Measurements from ENCODE around the gene CAAP1. TPM values are rescaled to one million over a fixed set of nuclear protein-coding genes. Genes with fewer than 3 reads are reported as not detected.

Gene CAAP1
- total and polyA plus RNA-seq, 10 of the 15 experiments (the other 5 are each of a cell fraction or from before 2014, with no cell fraction given) = 11.0 to 27.5 (median 20.5) TPM

DNA sequence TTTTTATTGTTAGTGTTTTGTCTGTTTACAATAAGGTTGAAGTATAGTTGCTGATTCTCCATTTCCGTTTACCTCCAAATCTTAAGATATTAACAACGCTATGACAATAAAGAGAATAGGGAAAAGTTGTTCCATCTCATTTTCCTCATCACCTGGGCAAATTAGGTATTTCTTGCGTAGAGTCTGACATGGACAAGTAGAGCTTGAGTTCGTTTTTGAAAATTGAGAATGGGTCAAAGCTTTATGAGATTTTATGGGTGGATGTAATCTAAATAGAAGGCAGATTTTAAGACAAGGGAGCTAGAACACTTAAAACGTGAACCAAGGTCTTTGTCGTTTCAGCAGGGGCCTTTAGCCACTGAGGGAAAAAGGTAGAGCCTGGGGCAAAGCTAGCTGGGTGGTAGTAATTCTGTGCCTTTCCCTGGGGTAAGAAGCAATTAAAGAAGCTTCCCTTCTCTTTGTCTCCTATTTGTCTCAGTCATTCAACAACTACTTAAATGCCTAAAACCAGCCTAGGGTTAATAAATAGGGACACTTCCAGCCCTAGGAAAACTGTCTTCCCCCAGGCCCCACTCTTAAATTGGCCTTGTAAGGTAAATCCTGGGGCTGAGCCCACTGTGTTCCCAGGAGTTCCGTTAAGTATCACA, 551 bp upstream of the CAAP1 start:
- no peaks in the 10 kb centered on the region for H3K36me3 ChIP-seq (ENCODE audit: control insufficient read depth in 2 of 2, insufficient read depth in 2 of 2, low read length in 1 of 2)
- ChIA-PET SMC1A (ENCODE audit: uncharacterized antibody, unreplicated experiment) (interaction anchor here (1.0 to 2.4 kb wide), 3 partner anchors 18 to 62 kb away, joined by 3 to 7 read pairs (median 7); partner anchors contain the start of gene IFT74), POLR2A (interaction anchor here (0.6 to 3.5 kb wide), 7 partner anchors 35 to 118 kb away, joined by 3 to 20 read pairs (median 3); partner anchors contain the start of genes IFT74 and PLAA), RAD21 (ENCODE audit: unreplicated experiment) (interaction anchor here (1.6 kb wide), 1 partner anchor 62 kb away, joined by 4 read pairs; no protein-coding TSS in a partner anchor), CTCF (interaction anchor here (1.4 to 2.5 kb wide), 2 partner anchors 62 to 384 kb away, joined by 3 to 10 read pairs; no protein-coding TSS in a partner anchor)
- 20% methylated on average over 7 of the region's 7 CpGs for WGBS (ENCODE audit: insufficient coverage, insufficient replicate concordance, low lambda C conversion rate, missing lambda C conversion rate)
- TF ChIP-seq KDM1A (IDR thresholded peaks at IDR 0.05; ENCODE audit: borderline replicate concordance) = no peak
- no peak for TF ChIP-seq GABPA (IDR thresholded peaks at IDR 0.05; ENCODE audit: low read depth)
- no peak for TF ChIP-seq IKZF1 (conservative IDR thresholded peaks at IDR 0.05)
- TF ChIP-seq NFIC (IDR thresholded peaks at IDR 0.05; ENCODE audit: low read depth, low read length) = no peak
- peak; percentile 61; the same call in 1 of the 2 replicates for TF ChIP-seq MTA3 (IDR thresholded peaks at IDR 0.05; ENCODE audit: borderline replicate concordance, low read length)
- TF ChIP-seq RFX5 (IDR thresholded peaks at IDR 0.05; ENCODE audit: low read depth, low read length) = no peak
- TF ChIP-seq ATF7 (IDR thresholded peaks at IDR 0.05; ENCODE audit: low read depth) = no peak; the same call in 1 of the 2 replicates
- TF ChIP-seq SPI1 (IDR thresholded peaks at IDR 0.05; ENCODE audit: borderline replicate concordance, insufficient read depth, low read depth, low read length) = no peak
- TF ChIP-seq, protein P1, sequence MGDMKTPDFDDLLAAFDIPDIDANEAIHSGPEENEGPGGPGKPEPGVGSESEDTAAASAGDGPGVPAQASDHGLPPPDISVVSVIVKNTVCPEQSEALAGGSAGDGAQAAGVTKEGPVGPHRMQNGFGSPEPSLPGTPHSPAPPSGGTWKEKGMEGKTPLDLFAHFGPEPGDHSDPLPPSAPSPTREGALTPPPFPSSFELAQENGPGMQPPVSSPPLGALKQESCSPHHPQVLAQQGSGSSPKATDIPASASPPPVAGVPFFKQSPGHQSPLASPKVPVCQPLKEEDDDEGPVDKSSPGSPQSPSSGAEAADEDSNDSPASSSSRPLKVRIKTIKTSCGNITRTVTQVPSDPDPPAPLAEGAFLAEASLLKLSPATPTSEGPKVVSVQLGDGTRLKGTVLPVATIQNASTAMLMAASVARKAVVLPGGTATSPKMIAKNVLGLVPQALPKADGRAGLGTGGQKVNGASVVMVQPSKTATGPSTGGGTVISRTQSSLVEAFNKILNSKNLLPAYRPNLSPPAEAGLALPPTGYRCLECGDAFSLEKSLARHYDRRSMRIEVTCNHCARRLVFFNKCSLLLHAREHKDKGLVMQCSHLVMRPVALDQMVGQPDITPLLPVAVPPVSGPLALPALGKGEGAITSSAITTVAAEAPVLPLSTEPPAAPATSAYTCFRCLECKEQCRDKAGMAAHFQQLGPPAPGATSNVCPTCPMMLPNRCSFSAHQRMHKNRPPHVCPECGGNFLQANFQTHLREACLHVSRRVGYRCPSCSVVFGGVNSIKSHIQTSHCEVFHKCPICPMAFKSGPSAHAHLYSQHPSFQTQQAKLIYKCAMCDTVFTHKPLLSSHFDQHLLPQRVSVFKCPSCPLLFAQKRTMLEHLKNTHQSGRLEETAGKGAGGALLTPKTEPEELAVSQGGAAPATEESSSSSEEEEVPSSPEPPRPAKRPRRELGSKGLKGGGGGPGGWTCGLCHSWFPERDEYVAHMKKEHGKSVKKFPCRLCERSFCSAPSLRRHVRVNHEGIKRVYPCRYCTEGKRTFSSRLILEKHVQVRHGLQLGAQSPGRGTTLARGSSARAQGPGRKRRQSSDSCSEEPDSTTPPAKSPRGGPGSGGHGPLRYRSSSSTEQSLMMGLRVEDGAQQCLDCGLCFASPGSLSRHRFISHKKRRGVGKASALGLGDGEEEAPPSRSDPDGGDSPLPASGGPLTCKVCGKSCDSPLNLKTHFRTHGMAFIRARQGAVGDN (IDR thresholded peaks at IDR 0.05) = no peak
- TF ChIP-seq PAX8 (IDR thresholded peaks at IDR 0.05) = peak; percentile 26; the same call in 1 of the 2 replicates
- no peak for TF ChIP-seq NFYA (IDR thresholded peaks at IDR 0.05; ENCODE audit: borderline replicate concordance, low read depth, low read length)
- TSS peak; percentile 99 for BruUV-seq (replicated peaks)
- H2AFZ ChIP-seq (ENCODE audit: control insufficient read depth, low read depth, low read length) = peak overlapping the region; percentile 97
- H4K20me1 ChIP-seq (ENCODE audit: control insufficient read depth, insufficient read depth) = no peaks in the 10 kb centered on the region
- H3K27ac ChIP-seq (ENCODE audit: control insufficient read depth, insufficient read depth) = peak overlapping the region; percentile 97
- DNase-seq (ENCODE audit: low read depth, low spot score) (no peak), FAIRE-seq (no peak), ATAC-seq (no peak)
- intact Hi-C loops (cut with micrococcal nuclease; ENCODE audit: unreplicated experiment) (loop anchor here (2.0 kb wide), 1 partner anchor 54 kb away; the partner anchor contains the start of gene PLAA), in situ Hi-C loops (cut with MboI) (no loop called here)
- H3K4me2 ChIP-seq (ENCODE audit: control insufficient read depth, insufficient read depth) = peak overlapping the region; percentile 58
- peak overlapping the region; percentile 96 for H3K9ac ChIP-seq (ENCODE audit: control insufficient read depth, insufficient read depth, low read length)
- H3K4me3 ChIP-seq = peak overlapping the region; percentile 68
- no peaks in the 10 kb centered on the region; the same call in 2 of the 3 replicates for H3K9me3 ChIP-seq (replicated peaks; ENCODE audit: control insufficient read depth, insufficient read depth, low read length)
- H3K79me2 ChIP-seq (ENCODE audit: control insufficient read depth, insufficient read depth, low read length) = peaks cover 39% of the 10 kb centered on the region
- H3K4me1 ChIP-seq (ENCODE audit: control insufficient read depth, insufficient read depth, low read length) = no peaks in the 10 kb centered on the region
- no peaks in the 10 kb centered on the region for H3K27me3 ChIP-seq (replicated peaks in 1 of 2; ENCODE audit: control insufficient read depth in 2 of 2, insufficient read depth in 2 of 2, low read length in 1 of 2)
